ENCODE results near the gene LPIN2. TPM values are rescaled to one million over a fixed set of nuclear protein-coding genes. Genes with fewer than 3 reads are reported as not detected.

The LPIN2 gene
- total RNA-seq, 1 experiment from 2014 or later = 10.7 TPM

DNA sequence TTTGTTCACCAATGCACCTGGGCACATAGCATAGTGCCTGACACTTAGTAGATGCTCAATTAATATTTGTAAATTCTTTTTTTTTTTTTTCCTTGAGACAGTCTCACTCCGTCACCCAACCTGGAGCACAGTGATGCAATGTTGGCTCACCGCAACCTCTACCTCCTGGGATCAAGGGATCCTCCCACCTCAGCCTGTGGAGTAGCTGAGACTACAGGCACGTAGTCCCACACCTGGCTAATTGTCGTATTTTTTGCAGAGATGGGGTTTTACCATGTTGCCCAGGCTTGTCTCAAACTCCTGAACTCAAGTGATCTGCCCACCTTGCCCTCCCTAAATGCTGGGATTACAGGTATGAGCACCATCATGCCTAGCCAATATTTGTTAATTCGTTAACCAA lies 23.2 kb upstream of the LPIN2 start:
- Histone ChIP-seq H3K79me2 (ENCODE audit: insufficient read depth, low read length) (no peaks in the 10 kb centered on the region), H3K4me3 (replicated peaks in 1 of 2; ENCODE audit: low read depth in 1 of 2, low read length in 2 of 2) (no peak overlapping the region), H4K20me1 (ENCODE audit: insufficient read depth) (no peaks in the 10 kb centered on the region), H3K27ac (ENCODE audit: low read depth, low read length) (no peak overlapping the region), H3K4me1 (ENCODE audit: control insufficient read depth in 1 of 2, insufficient read depth in 2 of 2, low read length in 2 of 2) (peaks cover 7% of the 10 kb centered on the region in 2 experiments), H3K27me3 (ENCODE audit: insufficient read depth, low read length) (no peaks in the 10 kb centered on the region), H3K9ac (ENCODE audit: low read length) (no peak overlapping the region), H3K4me2 (ENCODE audit: low read length) (no peak overlapping the region), H2AFZ (ENCODE audit: low read depth, low read length, poor library complexity, severe bottlenecking) (no peak overlapping the region), H3K36me3 (ENCODE audit: control insufficient read depth in 1 of 2, insufficient read depth in 2 of 2, low read length in 2 of 2) (no peaks in the 10 kb centered on the region), H3K9me2 (ENCODE audit: insufficient read depth) (no peaks in the 10 kb centered on the region), H3K9me3 (ENCODE audit: control insufficient read depth in 1 of 2, insufficient read depth in 1 of 2, low read depth in 1 of 2, low read length in 2 of 2) (no peaks in the 10 kb centered on the region)
- ChIA-PET RAD21 (ENCODE audit: low non-redundant PET in 1 of 2, low total read pairs in 2 of 2, uncharacterized antibody in 2 of 2, unreplicated experiment in 2 of 2) (no interaction called here), POLR2A (no interaction called here), CTCF (no interaction called here)
- BruUV-seq (replicated peaks) = no TSS peak
- no peak for DNase-seq (ENCODE audit: low read depth, low spot score)
- intact Hi-C loops (cut with micrococcal nuclease) = no loop called here
- TF ChIP-seq JUND (IDR thresholded peaks at IDR 0.05) (no peak), POLR2A (IDR thresholded peaks at IDR 0.05; ENCODE audit: borderline replicate concordance, extremely low read depth, insufficient read depth, insufficient read length) (no peak), RAD21 (IDR thresholded peaks at IDR 0.05; ENCODE audit: low read depth) (no peak), FOSL1 (IDR thresholded peaks at IDR 0.05; ENCODE audit: low read depth) (no peak), ATF3 (IDR thresholded peaks at IDR 0.05) (no peak), ELF1 (IDR thresholded peaks at IDR 0.05; ENCODE audit: borderline replicate concordance, low read depth) (no peak), SRF (IDR thresholded peaks at IDR 0.05; ENCODE audit: low read depth) (no peak), SIN3A (IDR thresholded peaks at IDR 0.05; ENCODE audit: low read depth) (no peak), CBX3 (IDR thresholded peaks at IDR 0.05; ENCODE audit: low read depth) (no peak), ZNF274 (IDR thresholded peaks at IDR 0.05; ENCODE audit: low read depth, low read length) (no peak), ZBTB33 (IDR thresholded peaks at IDR 0.05; ENCODE audit: extremely low read depth, insufficient replicate concordance, low read length) (no peak), ZFX (IDR thresholded peaks at IDR 0.05) (no peak), POLR2AphosphoS5 (IDR thresholded peaks at IDR 0.05; ENCODE audit: low read depth, low read length) (no peak), CEBPB (IDR thresholded peaks at IDR 0.05; ENCODE audit: low read depth) (no peak)
- TF ChIP-seq, protein P1, sequence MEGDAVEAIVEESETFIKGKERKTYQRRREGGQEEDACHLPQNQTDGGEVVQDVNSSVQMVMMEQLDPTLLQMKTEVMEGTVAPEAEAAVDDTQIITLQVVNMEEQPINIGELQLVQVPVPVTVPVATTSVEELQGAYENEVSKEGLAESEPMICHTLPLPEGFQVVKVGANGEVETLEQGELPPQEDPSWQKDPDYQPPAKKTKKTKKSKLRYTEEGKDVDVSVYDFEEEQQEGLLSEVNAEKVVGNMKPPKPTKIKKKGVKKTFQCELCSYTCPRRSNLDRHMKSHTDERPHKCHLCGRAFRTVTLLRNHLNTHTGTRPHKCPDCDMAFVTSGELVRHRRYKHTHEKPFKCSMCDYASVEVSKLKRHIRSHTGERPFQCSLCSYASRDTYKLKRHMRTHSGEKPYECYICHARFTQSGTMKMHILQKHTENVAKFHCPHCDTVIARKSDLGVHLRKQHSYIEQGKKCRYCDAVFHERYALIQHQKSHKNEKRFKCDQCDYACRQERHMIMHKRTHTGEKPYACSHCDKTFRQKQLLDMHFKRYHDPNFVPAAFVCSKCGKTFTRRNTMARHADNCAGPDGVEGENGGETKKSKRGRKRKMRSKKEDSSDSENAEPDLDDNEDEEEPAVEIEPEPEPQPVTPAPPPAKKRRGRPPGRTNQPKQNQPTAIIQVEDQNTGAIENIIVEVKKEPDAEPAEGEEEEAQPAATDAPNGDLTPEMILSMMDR (IDR thresholded peaks at IDR 0.05 in 2 of 3, conservative IDR thresholded peaks at IDR 0.05 in 1 of 3; ENCODE audit: borderline replicate concordance in 1 of 3, insufficient read depth in 1 of 3, low read depth in 2 of 3, low read length in 2 of 3) = no peak
- TF ChIP-seq, protein P2, sequence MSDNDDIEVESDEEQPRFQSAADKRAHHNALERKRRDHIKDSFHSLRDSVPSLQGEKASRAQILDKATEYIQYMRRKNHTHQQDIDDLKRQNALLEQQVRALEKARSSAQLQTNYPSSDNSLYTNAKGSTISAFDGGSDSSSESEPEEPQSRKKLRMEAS (IDR thresholded peaks at IDR 0.05) = no peak
- TF ChIP-seq, protein P3, sequence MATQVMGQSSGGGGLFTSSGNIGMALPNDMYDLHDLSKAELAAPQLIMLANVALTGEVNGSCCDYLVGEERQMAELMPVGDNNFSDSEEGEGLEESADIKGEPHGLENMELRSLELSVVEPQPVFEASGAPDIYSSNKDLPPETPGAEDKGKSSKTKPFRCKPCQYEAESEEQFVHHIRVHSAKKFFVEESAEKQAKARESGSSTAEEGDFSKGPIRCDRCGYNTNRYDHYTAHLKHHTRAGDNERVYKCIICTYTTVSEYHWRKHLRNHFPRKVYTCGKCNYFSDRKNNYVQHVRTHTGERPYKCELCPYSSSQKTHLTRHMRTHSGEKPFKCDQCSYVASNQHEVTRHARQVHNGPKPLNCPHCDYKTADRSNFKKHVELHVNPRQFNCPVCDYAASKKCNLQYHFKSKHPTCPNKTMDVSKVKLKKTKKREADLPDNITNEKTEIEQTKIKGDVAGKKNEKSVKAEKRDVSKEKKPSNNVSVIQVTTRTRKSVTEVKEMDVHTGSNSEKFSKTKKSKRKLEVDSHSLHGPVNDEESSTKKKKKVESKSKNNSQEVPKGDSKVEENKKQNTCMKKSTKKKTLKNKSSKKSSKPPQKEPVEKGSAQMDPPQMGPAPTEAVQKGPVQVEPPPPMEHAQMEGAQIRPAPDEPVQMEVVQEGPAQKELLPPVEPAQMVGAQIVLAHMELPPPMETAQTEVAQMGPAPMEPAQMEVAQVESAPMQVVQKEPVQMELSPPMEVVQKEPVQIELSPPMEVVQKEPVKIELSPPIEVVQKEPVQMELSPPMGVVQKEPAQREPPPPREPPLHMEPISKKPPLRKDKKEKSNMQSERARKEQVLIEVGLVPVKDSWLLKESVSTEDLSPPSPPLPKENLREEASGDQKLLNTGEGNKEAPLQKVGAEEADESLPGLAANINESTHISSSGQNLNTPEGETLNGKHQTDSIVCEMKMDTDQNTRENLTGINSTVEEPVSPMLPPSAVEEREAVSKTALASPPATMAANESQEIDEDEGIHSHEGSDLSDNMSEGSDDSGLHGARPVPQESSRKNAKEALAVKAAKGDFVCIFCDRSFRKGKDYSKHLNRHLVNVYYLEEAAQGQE (IDR thresholded peaks at IDR 0.05; ENCODE audit: low read depth) = no peak
- ATAC-seq = no peak
